Upper lobe of left lung (tissue), 6 donors: ENCODE measurements around the gene LRP5. TPM values are rescaled to one million over a fixed set of nuclear protein-coding genes. Genes with fewer than 3 reads are reported as not detected.

Source experiments
- ATAC-seq, 2 donors: fragments of 200-7000 bp; cut with Tn5 transposase; one replicate each; pipeline ENCODE4 v1.9.1; 2022; ENCODE audit warnings: mild to moderate bottlenecking in 2 of 2, moderate library complexity in 2 of 2; ENCODE audit not compliant: low FRiP score in 2 of 2
- DNase-seq, 2 donors: peaks; one replicate each; pipeline ENCODE4 v3.0.0-alpha.2; 2019 to 2020
- H3K27ac ChIP-seq, 4 donors: fragments of 200-600 bp; sonication (generic); one replicate each; pipeline ENCODE4 v1.5.1; 2016 to 2019
- H3K27me3 ChIP-seq, 4 donors: fragments of 200-600 bp; sonication (generic); one replicate each; pipeline ENCODE4 v1.5.1; 2017 to 2019
- H3K36me3 ChIP-seq, 4 donors: fragments of 200-600 bp; sonication (generic); one replicate each; pipeline ENCODE4 v1.5.1; 2016 to 2019
- H3K4me1 ChIP-seq, 4 donors: fragments of 200-600 bp; sonication (generic); one replicate each; pipeline ENCODE4 v1.5.1; 2018 to 2019
- H3K4me3 ChIP-seq, 4 donors: fragments of 200-600 bp; sonication (generic); one replicate each; pipeline ENCODE4 v1.5.1; 2017 to 2019; ENCODE audit warnings: mild to moderate bottlenecking in 2 of 4, moderate library complexity in 1 of 4
- H3K9me3 ChIP-seq, 4 donors: fragments of 200-600 bp; sonication (generic); one replicate each; pipeline ENCODE4 v1.5.1; 2018 to 2019
- CTCF ChIP-seq, 6 experiments: fragments of 450-650 bp in 4 of 6; fragments of 200-600 bp in 2 of 6; sonication (generic) in 2 of 6; IDR thresholded peaks; one replicate each; pipeline ENCODE4 v1.5.1; 2016 to 2019; ENCODE audit warnings: antibody characterized with exemption in 6 of 6
- EP300 ChIP-seq, 4 donors: sonication (generic); formaldehyde crosslinking; IDR thresholded peaks; one replicate each; pipeline ENCODE4 v1.5.1; 2017; ENCODE audit warnings: antibody characterized with exemption in 4 of 4, control low read depth in 2 of 4
- POLR2A ChIP-seq, 4 donors: fragments of 450-650 bp; IDR thresholded peaks; one replicate each; pipeline ENCODE4 v1.5.1; 2016 to 2017; ENCODE audit warnings: antibody characterized with exemption in 4 of 4, mild to moderate bottlenecking in 2 of 4
- POLR2AphosphoS5 ChIP-seq, 2 donors: sonication (generic); formaldehyde crosslinking; IDR thresholded peaks; one replicate each; pipeline ENCODE4 v1.5.1; 2017; ENCODE audit warnings: antibody characterized with exemption in 2 of 2
- WGBS, 2 donors: methylation state at CpG; one replicate each; pipeline ENCODE4 v1.1.5; 2017 to 2018; 5-methylcytosine and 5-hydroxymethylcytosine counted together
- total RNA-seq, 6 donors: library from RNA; depleted of rRNA in 4 of 6; stranded (reverse); fragments of >200 nt in 4 of 6; gene quantifications; one replicate each; pipeline versions ENCODE4 v1.1.0 to v1.2.1, GENCODE V29; 2016 to 2021
- donor health status: DM: no; HTN: no; CAD: no; lungs with moderate emphysema.
- donor health status: DM: no; HTN: yes; CAD: no; lungs with severe emphysema.

The LRP5 gene
- total RNA-seq, 6 donors from 2014 or later, result 51.5 to 79.4 (median 67.6) TPM

- Histone ChIP-seq H3K27me3 (no peaks in the 10 kb centered on the region), H3K27ac (peak overlapping the region in 2 of 4 donors; percentile 42 to 54), H3K4me1 (peaks cover 22 to 62% (median 34%) of the 10 kb centered on the region in 4 donors), H3K4me3 (no peak overlapping the region), H3K9me3 (no peaks in the 10 kb centered on the region), H3K36me3 (no peaks in the 10 kb centered on the region)
- DNase-seq (peak in 1 of 2 donors; percentile 75), ATAC-seq (no peak)
- 67 to 69% methylated on average over 14 to 16 of the region's 16 CpGs for WGBS, 2 donors
- TF ChIP-seq CTCF (IDR thresholded peaks at IDR 0.05), result no peak
- no peak for TF ChIP-seq EP300 (IDR thresholded peaks at IDR 0.05)
- no peak for TF ChIP-seq POLR2A (IDR thresholded peaks at IDR 0.05)
- no peak for TF ChIP-seq POLR2AphosphoS5 (IDR thresholded peaks at IDR 0.05)
Observed at GRCh38 chr11:68321293-68322051, 9.1 kb downstream of the LRP5 start.

GRCh38 chr11:68322052-68322430 is 9.7 kb downstream of the LRP5 start:
- no peak overlapping the region for H3K4me3 ChIP-seq
- no peaks in the 10 kb centered on the region for H3K27me3 ChIP-seq
- H3K9me3 ChIP-seq, result no peaks in the 10 kb centered on the region
- H3K36me3 ChIP-seq, result no peaks in the 10 kb centered on the region
- peak overlapping the region in 3 of 4 donors; percentile 27 to 54 (median 42) for H3K27ac ChIP-seq
- H3K4me1 ChIP-seq, result peaks cover 18 to 62% (median 30%) of the 10 kb centered on the region in 4 donors
- ATAC-seq (no peak), DNase-seq (no peak)
- 67 to 83% methylated on average over 8 to 9 of the region's 9 CpGs for WGBS, 2 donors
- TF ChIP-seq POLR2A (IDR thresholded peaks at IDR 0.05) (no peak), EP300 (IDR thresholded peaks at IDR 0.05) (no peak), CTCF (IDR thresholded peaks at IDR 0.05) (no peak), POLR2AphosphoS5 (IDR thresholded peaks at IDR 0.05) (no peak)

GRCh38 chr11:68324241-68324640 is 11.8 kb downstream of the LRP5 start:
- peaks cover 30 to 76% (median 42%) of the 10 kb centered on the region in 4 donors for H3K4me1 ChIP-seq
- TF ChIP-seq POLR2A (IDR thresholded peaks at IDR 0.05) (no peak), EP300 (IDR thresholded peaks at IDR 0.05) (no peak)
- DNase-seq, result peak in 1 of 2 donors; percentile 60

GRCh38 chr11:68324695-68325094 is 12.3 kb downstream of the LRP5 start:
- ATAC-seq (no peak), DNase-seq (peak in 1 of 2 donors; percentile 60)
- WGBS, 2 donors, result 90 to 100% methylated on average over 2 to 7 of the region's 10 CpGs
- Histone ChIP-seq H3K4me1 (peaks cover 31 to 80% (median 44%) of the 10 kb centered on the region in 4 donors), H3K9me3 (no peaks in the 10 kb centered on the region), H3K36me3 (no peaks in the 10 kb centered on the region), H3K27ac (no peak overlapping the region), H3K4me3 (no peak overlapping the region), H3K27me3 (no peaks in the 10 kb centered on the region)
- TF ChIP-seq CTCF (IDR thresholded peaks at IDR 0.05), result no peak
- no peak for TF ChIP-seq EP300 (IDR thresholded peaks at IDR 0.05)
- no peak for TF ChIP-seq POLR2A (IDR thresholded peaks at IDR 0.05)

More at GRCh38 chr11:68324241-68324640, 11.8 kb downstream of the LRP5 start:
- Histone ChIP-seq H3K27me3 (no peaks in the 10 kb centered on the region), H3K4me3 (no peak overlapping the region), H3K9me3 (no peaks in the 10 kb centered on the region), H3K36me3 (no peaks in the 10 kb centered on the region), H3K27ac (peak overlapping the region in 1 of 4 donors; percentile 35)
- WGBS, 2 donors, result 93 to 95% methylated on average over 5 to 9 of the region's 9 CpGs
- peak in 1 of 2 donors; percentile 7 for ATAC-seq

- peaks cover 36 to 83% (median 50%) of the 10 kb centered on the region in 4 donors for H3K4me1 ChIP-seq
- H3K27me3 ChIP-seq, result no peaks in the 10 kb centered on the region
- peak overlapping the region in 1 of 4 donors; percentile 40 for H3K27ac ChIP-seq
- H3K36me3 ChIP-seq, result no peaks in the 10 kb centered on the region
- no peaks in the 10 kb centered on the region for H3K9me3 ChIP-seq
- H3K4me3 ChIP-seq, result no peak overlapping the region
- no peak for TF ChIP-seq CTCF (IDR thresholded peaks at IDR 0.05)
- TF ChIP-seq POLR2AphosphoS5 (IDR thresholded peaks at IDR 0.05), result no peak
- no peak for TF ChIP-seq EP300 (IDR thresholded peaks at IDR 0.05)
- TF ChIP-seq POLR2A (IDR thresholded peaks at IDR 0.05), result no peak
- no peak for DNase-seq
- 81 to 89% methylated on average over 8 to 17 of the region's 18 CpGs for WGBS, 2 donors
- ATAC-seq, result no peak
Observed at GRCh38 chr11:68325183-68325906, 13.0 kb downstream of the LRP5 start.
